HepG2 (cell line): ENCODE measurements around the gene LSM12. TPM values are rescaled to one million over a fixed set of nuclear protein-coding genes. Genes with fewer than 3 reads are reported as not detected.

Experiments used
- ATAC-seq: fragments of 200-7000 bp; cut with Tn5 transposase; 3 replicates; pipeline ENCODE4 v1.9.1; 2020; ENCODE audit warnings: mild to moderate bottlenecking, moderate library complexity
- BruUV-seq: library from RNA; stranded (reverse); fragments of 400-500 nt; replicated peaks from 2 replicates; lab custom pipeline; 2021; lab: Mats Ljungman, UMichigan
- CTCF ChIA-PET: fragments of 300-600 bp; formaldehyde crosslinking; extraction: SDS; loops from one replicate; lab custom pipeline; 2021; ENCODE audit warnings: low total read pairs, inconsistent platforms, low intra/inter-chr PET ratio; lab: Yijun Ruan, JAX
- POLR2A ChIA-PET: fragments of 350-600 bp; sonication (Branson Sonifier 250); formaldehyde crosslinking; loops from one replicate; lab custom pipeline; 2020; ENCODE audit warnings: antibody characterized with exemption, inconsistent platforms; lab: Yijun Ruan, JAX
- DNase-seq: peaks from one replicate; pipeline ENCODE4 v3.0.0-alpha.2; 2015; ENCODE audit warnings: low spot score
- FAIRE-seq: peaks from 3 replicates; lab custom pipeline; 2011; peaks lifted over from hg19 to GRCh38; lab: Jason Lieb, UNC
- H2AFZ ChIP-seq: one replicate; pipeline ENCODE4 v1.6.1; 2011; ENCODE audit warnings: low read length, inconsistent platforms
- H3K27ac ChIP-seq: fragments of 300-600 bp; 3 replicates; pipeline ENCODE4 v1.8.0; 2011; ENCODE audit warnings: mixed run types, mild to moderate bottlenecking, mixed read lengths, low read length, inconsistent platforms; ENCODE audit not compliant: insufficient read depth; ENCODE audit errors: extremely low read length
- H3K27me3 ChIP-seq, 2 experiments: fragments of 200-600 bp in 1 of 2; 2 replicates in 1 of 2; 3 replicates in 1 of 2; pipeline versions ENCODE4 v1.6.0 to v1.8.0; 2011; ENCODE audit warnings: low read length in 2 of 2, mild to moderate bottlenecking in 2 of 2, moderate library complexity in 2 of 2, inconsistent platforms in 1 of 2; ENCODE audit not compliant: insufficient read depth in 2 of 2, control insufficient read depth in 1 of 2
- H3K36me3 ChIP-seq, 2 experiments: fragments of 200-600 bp in 1 of 2; replicated peaks in 1 of 2; 2 replicates in 1 of 2; 3 replicates in 1 of 2; pipeline versions ENCODE4 v1.5.1 to v1.8.0; 2011; ENCODE audit warnings: low read length in 2 of 2, inconsistent platforms in 1 of 2; ENCODE audit not compliant: insufficient read depth in 2 of 2, control insufficient read depth in 1 of 2
- H3K4me1 ChIP-seq: 2 replicates; pipeline ENCODE4 v1.5.1; 2012; ENCODE audit warnings: low read length, inconsistent platforms; ENCODE audit not compliant: insufficient read depth
- H3K4me2 ChIP-seq: 2 replicates; pipeline ENCODE4 v1.6.0; 2011; ENCODE audit warnings: low read depth, low read length, inconsistent platforms
- H3K4me3 ChIP-seq, 3 experiments: fragments of 200-600 bp in 1 of 3; sonication (generic), shearing (Covaris generic) in 1 of 3; replicated peaks in 1 of 3; 2 replicates each; pipeline ENCODE4 v1.5.1; 2011 to 2016; ENCODE audit warnings: low read length in 3 of 3, inconsistent platforms in 2 of 3, low read depth in 2 of 3, mild to moderate bottlenecking in 2 of 3, control low read depth in 1 of 3, mixed read lengths in 1 of 3; ENCODE audit not compliant: insufficient read depth in 1 of 3
- H3K79me2 ChIP-seq: one replicate; pipeline ENCODE4 v1.6.1; 2011; ENCODE audit warnings: low read length, inconsistent platforms; ENCODE audit not compliant: insufficient read depth
- H3K9ac ChIP-seq: 2 replicates; pipeline ENCODE4 v1.6.0; 2011; ENCODE audit warnings: mild to moderate bottlenecking, low read depth, low read length, inconsistent platforms; ENCODE audit not compliant: insufficient read depth
- H3K9me3 ChIP-seq: 2 replicates; pipeline ENCODE4 v1.5.1; 2012; ENCODE audit warnings: mild to moderate bottlenecking, low read length
- H4K20me1 ChIP-seq: 2 replicates; pipeline ENCODE4 v1.6.0; 2011; ENCODE audit warnings: inconsistent platforms, mild to moderate bottlenecking, low read length, moderate library complexity; ENCODE audit not compliant: insufficient read depth
- RARA ChIP-seq: IDR thresholded peaks from 2 replicates; pipeline ENCODE4 v1.6.1; 2016; ENCODE audit warnings: missing genetic modification reagents, missing compliant biosample characterization
- ZNF687 ChIP-seq: sonication (generic); formaldehyde crosslinking; IDR thresholded peaks from 2 replicates; pipeline ENCODE4 v1.5.1; 2020; ENCODE audit warnings: mild to moderate bottlenecking, missing genetic modification reagents, moderate library complexity
- WGBS: methylation state at CpG from one replicate; pipeline ENCODE4 v1.1.6; 2017; ENCODE audit warnings: low lambda C conversion rate; 5-methylcytosine and 5-hydroxymethylcytosine counted together
- in situ Hi-C: cut with HindIII; loops from 2 replicates; pipeline ENCODE4 v1.10.0; 2017; ENCODE audit warnings: low pct_unique_long_range_greater_than_20kb; ENCODE audit not compliant: extremely low pct_ligation_motif_present
- intact Hi-C: fragments of 100-400 bp; cut with micrococcal nuclease; formaldehyde crosslinking; loops from one replicate; pipeline ENCODE4 v1.10.0; 2022; ENCODE audit not compliant: unreplicated experiment
- polyA plus RNA-seq, 8 experiments: library from polyadenylated mRNA; depleted of rRNA in 3 of 8; stranded (reverse) in 7 of 8; unstranded in 1 of 8; fragments of >200 nt; fragmentation: Illumina TruSeq in 4 of 8; extraction: Trizol in 4 of 8; gene quantifications; 2 replicates each; pipeline versions ENCODE4 v1.2.1 to v1.2.3, GENCODE V29; 2011 to 2016; ENCODE audit warnings: low read depth in 4 of 8, missing spikeins in 1 of 8, mixed read lengths in 1 of 8; ENCODE audit not compliant: insufficient read depth in 1 of 8
- total RNA-seq, 5 experiments: library from RNA; depleted of rRNA; stranded (reverse); fragments of >200 nt; fragmentation: Illumina TruSeq; extraction: Trizol; gene quantifications; 2 replicates each; pipeline ENCODE4 v1.2.3, GENCODE V29; 2016; ENCODE audit warnings: low read depth in 1 of 5

The LSM12 gene
- total and polyA plus RNA-seq, 2 of the 13 experiments (the other 11 are each of a cell fraction or from before 2014, with no cell fraction given) = 52.8 to 55.7 TPM

- POLR2A ChIA-PET = interaction anchor here (1.5 kb wide), 1 partner anchor 9 kb away, joined by 3 read pairs; no protein-coding TSS in a partner anchor
- peaks cover 24 to 73% of the 10 kb centered on the region in 2 experiments for H3K36me3 ChIP-seq
Measured at GRCh38 chr17:44059101-44059892, 7.2 kb downstream of the LSM12 start.

More at GRCh38 chr17:44059101-44059892, 7.2 kb downstream of the LSM12 start:
- 83% methylated on average over 14 of the region's 14 CpGs for WGBS
- Histone ChIP-seq H3K9me3 (no peaks in the 10 kb centered on the region), H2AFZ (no peak overlapping the region), H3K4me1 (peaks cover 55% of the 10 kb centered on the region), H3K79me2 (peaks cover 73% of the 10 kb centered on the region), H3K4me2 (no peak overlapping the region), H3K4me3 (no peak overlapping the region), H3K27me3 (no peaks in the 10 kb centered on the region), H3K9ac (no peak overlapping the region), H4K20me1 (peaks cover 10% of the 10 kb centered on the region), H3K27ac (no peak overlapping the region)
- FAIRE-seq (no peak), DNase-seq (no peak), ATAC-seq (no peak; the same call in 2 of the 3 replicates)
- no TSS peak for BruUV-seq
- CTCF ChIA-PET = no interaction called here
- TF ChIP-seq ZNF687 (CRISPR knock-in tag) (no peak), RARA (CRISPR knock-in tag) (peak; percentile 16; the same call in 1 of the 2 replicates)
- intact Hi-C loops = no loop called here
- in situ Hi-C loops = no loop called here
